Measurements from ENCODE around the gene KIAA1671. TPM values are rescaled to one million over a fixed set of nuclear protein-coding genes. Genes with fewer than 3 reads are reported as not detected.

KIAA1671 gene
- total RNA-seq, 1 donor from 2014 or later = 11.0 TPM

DNA sequence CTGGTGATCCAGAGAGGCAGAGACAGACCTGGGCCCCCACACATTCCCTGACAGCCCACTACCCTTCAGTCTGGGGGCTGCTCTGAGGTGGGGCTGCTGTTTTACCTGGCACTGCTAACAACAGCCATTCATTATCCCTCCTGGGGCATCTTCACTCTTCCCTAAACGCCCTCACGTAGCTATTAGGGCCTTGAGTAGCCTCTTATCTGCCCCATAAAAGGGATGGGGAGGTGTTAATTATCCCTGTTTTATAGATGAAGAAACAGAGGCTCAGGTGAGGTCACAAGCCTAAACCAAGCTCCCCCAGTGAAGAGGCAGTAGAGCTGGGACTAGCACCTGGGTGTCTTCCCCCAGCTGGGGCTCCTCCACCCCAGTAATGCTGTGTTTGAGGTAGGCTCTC is 79.5 kb downstream of the KIAA1671 start:
- intact Hi-C loops (cut with micrococcal nuclease) = no loop called here

DNA sequence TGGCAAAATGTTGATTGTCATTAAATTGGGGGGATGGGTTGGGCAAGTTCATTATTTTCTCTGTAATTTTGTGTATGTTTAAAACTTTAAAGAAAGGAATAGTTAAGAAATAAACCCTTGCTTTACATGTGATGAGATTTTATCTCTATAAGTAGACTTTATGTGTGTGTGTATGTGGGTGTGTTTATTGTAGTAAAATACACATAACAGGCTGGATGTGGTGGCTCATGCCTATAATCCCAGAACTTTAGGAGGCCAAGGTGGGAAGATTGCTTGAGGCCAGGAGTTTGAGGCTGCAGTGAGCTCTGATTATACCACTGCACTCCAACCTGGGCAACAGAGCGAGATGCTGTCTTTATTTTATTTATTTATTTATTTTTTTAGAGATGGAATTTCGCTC is 83.2 kb downstream of the KIAA1671 start:
- intact Hi-C loops (cut with micrococcal nuclease) = no loop called here

DNA sequence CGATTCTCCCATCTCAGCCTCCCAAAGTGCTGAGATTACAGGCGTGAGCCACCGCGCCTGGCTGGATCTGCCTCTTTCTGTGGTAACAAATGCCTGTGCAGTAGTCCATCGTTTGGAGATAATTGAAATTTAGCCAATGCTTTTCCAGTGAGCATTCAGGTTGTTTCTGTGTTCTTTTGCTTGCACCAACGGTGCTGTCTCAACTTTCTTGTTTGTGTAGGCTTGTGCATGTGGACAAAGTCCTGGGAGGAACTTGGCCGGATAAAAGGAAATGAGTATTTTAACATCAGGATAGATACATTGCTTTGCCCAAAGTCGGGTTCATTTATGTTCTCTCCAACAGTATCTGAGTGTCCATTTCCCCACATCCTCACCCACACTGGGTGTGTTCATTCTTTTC is 85.7 kb downstream of the KIAA1671 start:
- intact Hi-C loops (cut with micrococcal nuclease) = no loop called here

DNA sequence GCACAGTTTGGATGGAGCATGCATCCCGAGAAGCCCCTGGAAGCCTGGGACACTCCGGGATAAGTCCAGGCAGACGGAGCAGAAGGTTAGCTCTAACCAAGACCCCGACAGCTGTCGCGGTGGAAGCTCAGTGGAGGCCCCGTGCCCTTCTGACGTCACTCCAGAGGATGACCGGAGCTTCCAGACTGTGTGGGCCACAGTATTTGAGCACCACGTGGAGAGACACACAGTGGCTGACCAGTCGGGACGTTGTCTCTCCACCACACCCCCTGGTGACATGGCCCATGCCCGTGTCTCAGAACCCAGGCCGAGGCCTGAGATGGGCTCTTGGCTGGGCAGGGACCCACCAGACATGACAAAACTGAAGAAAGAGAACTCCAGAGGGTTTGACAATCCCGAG is 86.3 kb downstream of the KIAA1671 start:
- intact Hi-C loops (cut with micrococcal nuclease) = no loop called here

DNA sequence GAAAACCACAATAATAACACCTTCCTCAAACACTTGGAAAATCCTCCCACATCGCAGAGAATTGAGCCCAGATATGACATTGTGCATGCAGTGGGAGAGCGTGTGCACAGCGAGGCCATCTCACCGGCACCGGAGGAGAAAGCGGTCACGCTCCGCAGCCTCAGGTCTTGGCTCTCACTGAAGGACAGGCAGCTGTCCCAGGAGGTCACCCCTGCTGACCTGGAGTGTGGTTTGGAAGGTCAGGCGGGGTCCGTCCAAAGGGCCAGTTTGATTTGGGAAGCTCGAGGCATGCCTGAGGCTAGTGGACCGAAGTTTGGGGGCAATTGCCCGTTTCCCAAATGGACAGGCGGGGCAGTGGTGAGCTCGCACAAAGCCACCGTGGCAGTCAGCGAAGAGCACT is 86.7 kb downstream of the KIAA1671 start:
- intact Hi-C loops (cut with micrococcal nuclease) = no loop called here

DNA sequence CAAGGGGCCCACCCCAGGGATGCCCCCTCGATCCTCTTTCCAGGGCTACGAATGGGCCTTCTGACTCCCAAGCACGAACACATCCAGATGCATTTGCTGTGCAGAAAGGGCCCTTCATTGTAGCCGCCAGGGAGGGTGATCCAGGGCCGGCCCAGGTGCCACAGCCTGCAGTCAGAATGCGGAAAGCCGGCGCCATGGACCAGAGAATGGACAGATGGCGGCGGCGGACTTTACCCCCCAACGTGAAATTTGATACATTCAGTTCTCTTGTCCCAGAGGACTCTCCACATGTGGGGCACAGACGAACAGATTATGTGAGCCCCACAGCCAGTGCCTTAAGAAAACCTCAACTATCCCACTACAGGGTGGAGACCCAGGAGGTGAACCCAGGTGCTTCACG is 87.2 kb downstream of the KIAA1671 start:
- intact Hi-C loops (cut with micrococcal nuclease) = no loop called here

DNA sequence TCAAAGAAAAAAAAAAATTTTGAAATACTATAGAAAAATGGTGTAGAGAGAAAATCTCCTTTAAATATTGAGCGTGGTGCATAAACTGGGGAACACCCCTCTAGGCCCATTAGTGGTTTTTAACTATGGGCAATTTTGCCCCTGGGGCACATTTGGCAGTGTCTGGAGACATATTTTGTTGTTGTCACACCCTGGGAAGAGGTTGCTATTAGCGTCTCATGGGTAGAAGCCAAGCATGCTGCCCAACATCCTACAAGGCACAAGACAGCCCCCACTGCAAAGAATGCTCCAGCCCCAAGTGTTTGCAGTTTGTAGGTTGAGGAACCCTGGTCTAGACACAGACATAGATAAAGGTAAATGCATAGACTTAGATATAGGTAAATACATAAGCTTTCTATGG is 92.6 kb downstream of the KIAA1671 start:
- intact Hi-C loops (cut with micrococcal nuclease) = no loop called here

DNA sequence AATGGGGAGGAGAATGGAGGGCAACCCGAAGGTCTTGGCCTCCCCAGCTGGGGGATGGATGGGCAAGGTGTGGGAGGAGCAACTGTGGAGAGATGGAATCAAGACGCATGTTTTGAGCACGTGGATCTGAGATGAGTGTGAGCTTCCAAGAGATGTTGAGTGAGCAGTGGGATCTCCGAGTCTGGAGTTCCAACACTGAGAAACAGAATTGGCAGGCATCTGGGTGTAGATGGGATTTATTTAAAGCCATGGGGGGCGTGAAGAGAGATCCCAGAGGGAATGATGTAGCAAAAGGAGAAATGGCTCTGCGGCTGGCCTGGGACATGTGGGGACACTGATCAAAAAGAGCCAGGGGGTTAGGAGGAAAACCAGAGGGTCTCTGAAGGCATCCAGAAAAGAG is 95.6 kb downstream of the KIAA1671 start:
- intact Hi-C loops (cut with micrococcal nuclease) = loop anchor here (1.0 kb wide), 2 partner anchors 96 to 110 kb away; partner anchors contain the start of gene KIAA1671

DNA sequence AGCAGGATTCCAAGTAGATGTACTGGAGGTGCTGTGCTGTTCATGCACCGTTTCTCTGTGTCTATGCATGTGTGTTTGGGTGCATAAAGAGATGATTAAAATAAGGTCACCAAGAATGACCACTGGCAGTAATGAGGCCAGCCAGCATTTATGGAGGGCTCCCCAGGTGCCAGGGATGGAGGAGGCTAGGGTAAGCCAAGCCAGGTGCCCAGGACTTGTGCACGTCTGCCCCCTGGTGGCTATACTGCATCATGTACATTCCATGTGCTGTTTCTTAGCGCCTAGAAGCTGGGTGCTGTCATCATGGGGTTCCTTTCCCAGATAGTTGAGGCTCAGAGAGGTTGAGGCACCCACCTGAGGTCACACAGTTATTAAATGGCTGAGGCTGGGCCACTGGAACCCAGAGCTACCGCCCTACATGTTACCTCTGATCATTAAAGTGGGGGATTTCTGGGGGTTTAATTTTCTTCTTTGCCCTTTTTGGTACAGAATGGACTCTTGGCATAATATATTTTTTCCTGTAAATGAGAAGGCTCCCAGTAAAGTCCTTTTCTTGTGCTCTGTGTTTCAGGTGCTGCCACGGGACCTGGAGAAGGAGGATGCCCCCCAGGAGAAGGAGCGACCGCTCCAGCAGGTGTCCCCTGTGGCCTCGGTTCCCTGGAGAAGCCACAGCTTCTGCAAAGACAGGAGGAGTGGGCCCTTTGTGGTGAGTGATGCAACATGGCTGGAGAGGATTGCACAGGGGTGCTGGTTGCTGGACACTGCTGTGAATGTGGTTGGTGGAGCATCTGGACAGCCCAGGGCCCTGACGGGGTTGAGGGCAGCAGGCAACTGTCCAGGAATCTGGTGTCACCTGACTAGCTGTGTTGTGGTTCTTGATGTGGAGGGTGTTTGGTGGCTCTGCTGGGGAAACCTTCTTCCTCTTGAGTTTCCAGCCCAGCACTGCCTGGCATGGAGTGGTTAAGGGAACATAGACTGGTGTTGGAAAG is 96.4 kb downstream of the KIAA1671 start:
- intact Hi-C loops (cut with micrococcal nuclease) = loop anchor here (1.0 kb wide), 2 partner anchors 97 to 111 kb away; partner anchors contain the start of gene KIAA1671

DNA sequence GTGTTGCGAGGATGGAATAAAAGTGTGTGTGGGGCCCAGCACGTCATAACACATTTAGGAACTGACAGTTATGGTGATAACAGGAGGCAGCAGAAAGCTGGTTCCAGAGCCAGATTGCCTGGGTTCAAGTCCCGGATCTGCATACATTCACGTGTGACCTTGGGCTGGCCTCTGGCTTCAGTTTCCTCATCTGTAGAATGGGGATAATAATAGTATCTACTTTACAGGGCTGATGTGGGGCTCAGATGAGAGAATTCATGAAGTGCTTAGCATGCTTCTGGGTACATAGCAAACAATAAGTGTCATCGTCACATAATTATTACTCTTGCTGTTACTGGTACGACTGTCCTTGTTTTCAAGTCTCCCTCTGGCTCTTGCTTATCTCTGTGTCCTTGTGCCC is 97.3 kb downstream of the KIAA1671 start:
- intact Hi-C loops (cut with micrococcal nuclease) = no loop called here

DNA sequence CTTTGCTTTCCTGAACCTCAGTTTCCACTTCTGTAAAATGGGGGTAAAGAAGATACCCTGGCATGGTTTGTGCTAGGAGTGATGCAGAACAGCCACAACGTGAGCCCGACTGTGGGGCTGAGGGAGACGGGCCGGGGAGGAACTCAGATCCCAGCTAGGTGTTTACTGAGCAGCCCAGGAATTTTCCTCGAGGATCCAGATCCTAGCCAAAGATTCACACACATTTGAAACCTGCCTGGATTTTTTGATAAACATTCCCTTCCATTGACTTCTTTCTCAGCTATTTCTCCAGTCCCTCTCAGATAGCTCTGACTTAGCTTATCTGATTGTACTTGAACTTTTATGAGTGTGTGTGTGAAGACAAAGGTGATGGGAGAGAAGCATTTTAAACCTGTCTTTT is 98.0 kb downstream of the KIAA1671 start:
- intact Hi-C loops (cut with micrococcal nuclease) = no loop called here

DNA sequence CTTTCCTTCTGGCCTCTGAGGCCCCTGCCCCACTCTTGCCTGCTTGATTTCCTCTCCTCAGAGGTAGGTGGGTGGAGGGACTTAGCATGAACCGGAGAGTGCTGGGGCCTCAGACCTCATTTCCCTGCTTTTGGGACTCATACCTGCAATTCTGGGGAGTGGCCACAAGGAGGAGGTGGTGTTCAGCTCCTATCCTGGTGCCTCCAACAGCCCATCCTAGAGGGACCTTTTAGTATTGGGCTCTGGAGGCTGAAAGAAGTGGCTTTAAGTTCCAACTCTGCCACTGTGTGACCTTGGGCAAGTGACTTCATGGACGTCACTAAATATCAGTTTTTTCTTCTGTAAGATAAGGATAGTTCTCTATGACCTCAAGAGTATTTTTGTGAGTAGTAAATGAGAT is 98.6 kb downstream of the KIAA1671 start:
- intact Hi-C loops (cut with micrococcal nuclease) = no loop called here

DNA sequence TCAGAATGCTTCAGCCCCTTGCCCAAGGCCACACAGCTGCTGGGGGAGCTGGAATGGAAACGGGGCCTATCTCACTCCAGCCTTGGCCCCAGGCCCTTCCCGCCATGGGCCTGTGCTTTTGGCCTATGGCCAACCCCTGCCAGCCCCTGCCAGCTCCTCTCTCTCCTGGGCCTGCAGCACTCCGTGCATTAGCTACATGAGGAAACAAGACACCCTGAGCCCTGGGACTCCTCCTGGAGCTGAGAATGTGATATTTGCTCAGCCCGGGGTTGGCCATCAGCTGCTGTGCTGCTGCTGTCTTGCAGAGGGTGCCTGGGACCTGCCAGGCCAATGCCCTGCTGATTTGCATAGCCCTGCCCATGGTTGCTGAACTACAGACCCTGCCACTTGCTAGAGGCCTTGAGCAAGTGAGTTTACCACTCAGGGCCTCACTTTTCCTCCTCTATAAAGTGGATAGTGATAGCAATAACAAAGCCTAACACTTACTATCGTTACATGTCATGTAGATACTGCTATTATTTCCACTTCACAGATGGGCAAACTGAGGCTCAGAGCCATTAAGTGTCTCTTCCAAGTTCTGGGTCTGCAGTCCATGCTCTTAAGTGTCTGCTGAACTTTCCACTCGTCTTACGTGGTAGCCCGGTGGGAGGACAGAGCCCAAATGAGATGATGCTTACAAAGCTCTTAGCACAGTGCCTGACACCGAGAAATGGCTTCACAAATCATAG is 99.6 kb downstream of the KIAA1671 start:
- intact Hi-C loops (cut with micrococcal nuclease) = no loop called here

DNA sequence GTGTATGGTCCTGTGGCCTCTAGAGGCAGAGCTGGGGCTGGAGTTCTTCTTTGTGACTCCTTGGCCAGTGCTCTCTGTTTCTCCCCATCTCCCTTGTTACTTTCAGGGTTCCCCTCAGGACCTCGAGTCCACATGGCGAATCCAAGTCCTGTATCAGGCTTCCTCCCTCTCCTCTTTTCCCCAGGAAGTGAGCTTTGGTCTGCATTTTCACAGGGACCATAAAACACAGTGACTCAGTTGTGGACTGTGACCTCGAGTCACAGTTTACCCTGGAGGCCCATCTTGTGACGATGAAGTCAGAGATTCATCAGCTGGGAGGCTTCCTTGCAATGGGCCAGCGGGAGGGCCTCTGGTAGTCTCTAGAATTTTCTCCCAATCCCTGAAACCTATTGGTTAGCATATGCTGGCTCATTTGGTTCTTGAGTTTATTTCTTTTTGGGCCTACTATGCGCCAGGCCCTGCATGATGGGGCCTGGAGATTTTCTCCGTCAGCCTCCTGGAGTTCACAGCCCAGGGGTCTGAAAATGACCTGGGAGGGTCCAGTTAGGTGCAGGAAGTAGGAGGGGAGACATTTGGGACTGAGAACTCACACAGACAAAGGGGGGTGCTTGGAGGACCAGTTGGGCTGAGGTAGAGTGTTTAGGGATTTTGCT is 100.8 kb downstream of the KIAA1671 start:
- intact Hi-C loops (cut with micrococcal nuclease) = no loop called here

DNA sequence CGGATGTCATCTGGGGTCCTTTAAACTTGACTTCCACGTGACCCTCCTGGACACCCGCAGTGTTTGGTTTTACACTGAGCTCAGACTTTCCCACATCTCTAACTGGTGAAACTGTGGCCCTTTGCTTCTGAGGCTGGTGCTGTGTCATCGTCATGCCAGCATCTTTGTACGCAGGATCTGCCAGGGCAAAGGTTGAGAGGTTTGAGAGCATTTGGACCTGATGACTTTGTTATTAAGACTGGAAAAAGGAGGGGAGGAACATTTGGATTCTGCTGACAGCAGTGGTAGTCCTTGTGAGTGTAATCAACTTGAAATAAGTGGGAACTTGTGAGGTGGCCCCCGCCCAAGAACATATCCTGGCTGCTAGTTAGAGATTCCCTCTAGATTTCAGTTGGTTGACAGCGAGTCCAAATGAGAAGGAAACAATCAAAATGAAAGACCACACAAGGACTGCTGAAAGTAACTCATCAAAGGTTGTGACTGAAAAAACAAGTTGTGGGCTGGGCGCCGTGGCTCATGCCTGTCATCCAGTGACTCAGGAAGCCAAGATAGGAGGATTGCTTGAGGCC is 102.5 kb downstream of the KIAA1671 start:
- intact Hi-C loops (cut with micrococcal nuclease) = loop anchor here (5.0 kb wide), 1 partner anchor 288 kb away; no protein-coding TSS in a partner anchor

DNA sequence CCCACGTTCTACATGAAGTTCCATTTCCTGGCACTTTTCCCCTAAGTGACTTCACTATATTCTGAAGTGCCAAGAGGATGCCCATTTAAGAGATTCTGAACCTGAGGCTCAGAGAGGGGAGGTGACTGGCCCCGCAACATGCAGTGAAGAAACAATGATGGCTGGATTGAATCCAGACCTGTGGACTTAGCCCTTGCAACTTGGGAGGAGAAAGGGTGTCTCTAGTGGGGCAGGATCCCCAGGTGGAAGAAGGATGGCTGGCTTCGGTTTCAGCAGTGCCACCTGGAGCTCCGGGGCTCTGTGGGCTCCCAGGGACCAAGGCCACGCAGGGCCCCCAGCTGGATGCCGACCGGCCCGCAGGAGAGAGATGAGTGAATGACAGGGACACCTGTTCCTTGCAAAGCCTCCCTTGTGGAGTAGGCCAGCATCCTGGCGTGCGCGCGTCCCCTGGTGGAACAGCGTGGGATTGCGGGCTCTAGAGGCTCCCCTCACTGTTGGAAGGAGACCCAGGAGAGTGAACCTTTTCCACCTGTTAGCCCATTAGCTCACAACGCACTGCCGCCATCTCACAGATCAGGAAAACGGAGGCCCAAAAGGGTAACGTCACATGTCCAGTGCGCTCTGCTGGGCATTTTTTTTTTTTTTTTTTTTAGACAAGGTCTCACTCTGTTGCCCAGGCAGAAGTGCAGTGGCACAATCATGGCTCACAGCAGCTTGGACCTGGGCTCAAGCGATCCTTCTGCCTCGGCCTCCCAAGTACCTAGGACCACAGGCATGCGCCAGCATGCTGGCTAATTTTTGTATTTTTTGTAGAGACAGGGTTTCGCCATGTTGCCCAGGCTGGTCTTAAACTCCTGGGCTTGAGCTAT is 104.7 kb downstream of the KIAA1671 start:
- intact Hi-C loops (cut with micrococcal nuclease) = loop anchor here (5.0 kb wide), 1 partner anchor 290 kb away; no protein-coding TSS in a partner anchor

DNA sequence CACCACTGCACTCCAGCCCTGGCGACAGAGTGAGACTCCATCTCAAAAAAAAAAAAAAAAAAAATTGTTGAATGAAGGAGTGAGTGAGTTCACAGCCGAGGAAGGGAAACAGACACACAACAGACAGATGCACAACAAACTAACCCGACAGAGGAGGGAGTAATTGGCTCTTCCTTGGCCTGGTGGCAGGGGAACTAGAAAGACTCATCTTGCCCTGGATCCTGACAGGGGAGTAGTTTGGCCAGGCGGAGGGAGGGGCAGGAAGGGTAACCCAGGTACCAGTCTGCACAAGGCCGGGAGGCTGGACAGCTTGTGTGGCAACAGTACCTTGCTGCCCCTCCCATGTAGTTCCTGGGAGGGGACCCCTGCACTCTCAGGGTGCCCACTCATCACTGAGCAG is 106.9 kb downstream of the KIAA1671 start:
- intact Hi-C loops (cut with micrococcal nuclease) = loop anchor here (5.0 kb wide), 1 partner anchor 292 kb away; no protein-coding TSS in a partner anchor

DNA sequence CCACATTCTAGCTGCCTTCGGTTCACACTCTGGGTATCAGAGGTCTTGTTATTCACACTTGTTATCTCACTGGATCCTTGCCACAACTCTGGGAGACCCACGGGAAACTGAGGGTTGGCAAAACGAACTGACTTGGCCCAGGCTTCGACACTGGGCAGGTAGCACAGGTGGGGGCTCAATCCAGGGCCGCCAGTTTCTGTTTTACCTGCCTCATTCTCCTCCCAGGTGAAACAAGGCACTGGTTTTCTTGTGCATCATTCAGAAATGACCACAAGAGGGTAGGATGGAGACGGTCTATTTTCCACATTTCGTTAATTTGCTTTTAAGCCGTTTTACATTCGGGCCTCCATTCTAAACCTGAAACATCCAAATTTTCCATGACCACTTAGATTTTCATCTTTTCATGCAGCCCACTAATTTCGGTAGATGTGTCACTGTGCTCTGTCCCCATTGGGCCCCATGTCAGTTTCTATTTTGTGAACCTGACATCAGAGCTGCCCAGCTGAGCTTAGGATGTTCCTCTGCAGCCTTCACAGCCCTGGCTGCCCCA is 108.1 kb downstream of the KIAA1671 start:
- intact Hi-C loops (cut with micrococcal nuclease) = loop anchor here (5.0 to 10.0 kb wide), 2 partner anchors 112 to 256 kb away; partner anchors contain the start of gene SGSM1

DNA sequence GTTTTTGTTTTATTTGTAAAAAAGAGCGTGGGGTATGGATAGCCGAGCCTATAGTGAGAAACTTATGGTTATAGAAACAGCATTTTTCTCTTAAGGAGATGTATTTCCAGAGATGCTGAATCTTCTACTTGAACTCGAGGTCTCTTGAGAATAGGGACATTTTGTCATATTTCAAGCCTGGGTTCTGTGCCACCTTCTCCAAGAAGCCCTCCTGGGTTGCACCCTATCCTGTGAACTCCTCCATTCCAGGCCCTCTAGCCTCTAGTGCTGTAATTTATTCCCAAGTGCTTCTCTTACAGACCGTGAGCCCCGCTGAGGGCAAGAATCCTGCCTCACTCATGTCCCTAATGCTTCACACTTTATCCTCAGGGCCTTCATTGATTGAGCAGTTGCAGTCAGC is 108.6 kb downstream of the KIAA1671 start:
- intact Hi-C loops (cut with micrococcal nuclease) = loop anchor here (5.0 to 10.0 kb wide), 2 partner anchors 111 to 256 kb away; partner anchors contain the start of gene SGSM1
